Stimulated activated CD8-positive, alpha-beta memory T cell treated with anti-CD3 and anti-CD28 coated beads, Interleukin-2, amount 100 ng/mL, for 1 hour (primary cell): ENCODE results near the gene IL36RN.
"Not testable (repeated sequence)": the region's sequence is repeated elsewhere in the genome, so short reads cannot be mapped to it uniquely, and the experiment has no call there.

ENCODE experiments used
- DNase-seq, 2 donors: peaks; one replicate each; pipeline ENCODE4 v3.0.0-alpha.2; 2020; ENCODE audit warnings: low read depth in 2 of 2

Gene IL36RN

DNA sequence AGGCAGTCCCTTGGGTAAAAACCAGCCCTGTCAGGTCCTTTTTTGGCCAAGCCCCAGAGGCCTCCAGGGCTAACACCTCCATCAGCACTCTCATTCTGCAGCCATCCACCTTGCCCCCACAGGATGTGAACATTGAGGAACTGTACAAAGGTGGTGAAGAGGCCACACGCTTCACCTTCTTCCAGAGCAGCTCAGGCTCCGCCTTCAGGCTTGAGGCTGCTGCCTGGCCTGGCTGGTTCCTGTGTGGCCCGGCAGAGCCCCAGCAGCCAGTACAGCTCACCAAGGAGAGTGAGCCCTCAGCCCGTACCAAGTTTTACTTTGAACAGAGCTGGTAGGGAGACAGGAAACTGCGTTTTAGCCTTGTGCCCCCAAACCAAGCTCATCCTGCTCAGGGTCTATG lies 16.0 kb downstream of the IL36RN start:
- no peak for DNase-seq

DNA sequence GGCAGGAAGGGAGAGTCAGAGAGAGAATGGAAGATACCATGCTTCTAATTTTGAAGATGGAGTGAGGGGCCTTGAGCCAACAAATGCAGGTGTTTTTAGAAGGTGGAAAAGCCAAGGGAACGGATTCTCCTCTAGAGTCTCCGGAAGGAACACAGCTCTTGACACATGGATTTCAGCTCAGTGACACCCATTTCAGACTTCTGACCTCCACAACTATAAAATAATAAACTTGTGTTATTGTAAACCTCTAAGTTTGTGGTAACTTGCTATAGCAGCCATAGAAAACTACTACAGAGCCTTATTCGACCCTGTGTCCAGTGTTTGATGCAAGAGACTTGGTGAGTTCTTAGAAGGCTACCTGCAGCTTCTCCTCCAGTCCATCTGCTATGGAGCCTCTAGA lies 16.6 kb downstream of the IL36RN start:
- DNase-seq = no peak

DNA sequence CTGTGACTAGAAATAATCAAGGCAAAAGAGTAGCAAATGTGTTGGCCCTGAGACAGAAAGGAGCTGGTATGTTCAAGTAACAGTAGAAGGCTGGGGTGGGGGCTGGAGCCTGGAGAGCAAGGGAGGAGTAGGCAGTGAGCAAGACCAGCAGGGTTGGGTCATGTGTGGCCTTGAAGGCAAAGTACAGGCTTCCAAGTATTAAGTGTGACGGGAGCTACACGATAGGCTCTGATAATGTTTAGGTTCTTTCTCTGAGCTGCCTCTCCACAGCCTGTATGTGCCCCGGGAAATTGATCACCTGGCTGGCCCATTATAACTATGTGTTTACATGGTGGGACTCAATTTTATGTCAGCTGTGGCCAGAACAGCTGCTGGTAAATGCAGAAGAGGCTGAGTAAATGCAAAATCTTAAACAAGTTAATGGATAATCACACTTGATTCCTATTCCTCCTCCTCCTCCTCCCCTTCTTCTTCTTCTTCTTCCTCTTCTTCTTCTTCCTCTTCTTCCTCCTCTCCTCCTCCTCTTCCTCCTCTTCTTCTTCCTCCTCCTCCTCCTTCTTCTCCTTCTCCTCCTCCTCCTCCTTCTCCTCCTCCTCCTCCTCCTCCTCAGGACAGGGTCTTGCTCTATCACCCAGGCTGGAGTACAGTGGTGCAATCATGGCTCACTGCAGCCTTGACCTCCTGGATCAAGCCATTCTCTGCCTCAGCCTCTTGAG lies 18.1 kb downstream of the IL36RN start:
- DNase-seq = no peak

DNA sequence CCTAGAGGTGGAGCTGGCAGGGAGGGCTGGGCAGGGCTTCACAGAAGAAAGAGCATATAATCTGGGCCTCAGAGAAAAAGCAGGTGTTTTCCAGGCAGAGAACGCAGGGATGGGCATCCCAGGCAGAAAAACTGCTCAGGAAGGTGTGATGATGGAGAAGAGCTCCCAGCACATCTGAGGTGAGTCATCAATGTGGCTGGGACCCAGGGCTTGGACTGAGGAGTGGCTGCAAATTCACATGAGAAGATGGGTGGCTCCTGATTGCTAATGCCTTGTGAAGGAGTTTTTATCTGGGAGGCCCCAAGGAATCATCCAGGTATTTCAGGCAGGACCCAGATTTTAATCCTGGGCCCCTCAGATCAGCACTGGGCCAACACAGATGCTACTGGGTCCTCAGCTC lies 18.9 kb downstream of the IL36RN start:
- DNase-seq = no peak

DNA sequence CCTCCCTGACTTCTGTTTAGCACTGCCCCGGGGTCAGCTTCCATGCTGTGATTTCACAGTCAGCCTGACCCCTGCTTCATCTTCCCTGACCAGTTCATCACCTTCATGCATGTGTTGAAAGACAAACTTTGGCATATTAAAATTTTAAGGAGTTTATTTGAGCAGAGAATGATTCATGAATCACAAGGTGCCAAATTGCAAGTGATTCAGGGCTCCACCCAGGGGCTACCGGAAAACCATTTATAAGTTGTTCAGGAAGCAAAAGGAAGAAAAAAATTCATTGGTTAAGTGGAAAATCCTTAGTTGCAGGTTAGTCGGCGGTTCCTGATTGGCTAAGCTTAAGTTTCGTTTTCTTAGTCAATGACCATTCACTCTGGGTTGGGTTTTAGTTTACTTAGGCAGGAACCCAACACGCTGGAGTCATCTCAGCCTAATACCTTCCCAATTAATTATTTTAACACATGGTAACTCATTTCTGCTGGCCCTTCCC lies 19.4 kb downstream of the IL36RN start:
- DNase-seq = no peak

DNA sequence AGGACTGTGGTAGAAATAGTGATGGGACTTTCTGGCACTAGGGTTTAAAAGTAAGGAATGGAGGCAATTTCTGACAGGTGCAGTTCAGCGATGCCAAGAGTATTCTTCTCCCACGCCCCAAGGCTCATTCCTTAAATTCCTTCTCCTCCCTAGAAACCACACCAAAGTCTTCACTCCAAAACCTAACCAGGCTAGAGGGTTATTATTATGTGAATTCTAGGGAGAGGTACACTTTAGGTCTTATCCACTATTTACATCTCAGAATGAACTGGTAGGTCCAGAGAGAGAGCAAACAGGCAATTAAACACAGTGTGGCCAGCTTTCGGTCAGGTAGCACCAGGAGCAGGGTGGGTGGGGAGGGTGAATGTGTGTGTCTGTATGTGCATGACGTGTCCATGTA lies 20.1 kb downstream of the IL36RN start:
- no peak for DNase-seq

DNA sequence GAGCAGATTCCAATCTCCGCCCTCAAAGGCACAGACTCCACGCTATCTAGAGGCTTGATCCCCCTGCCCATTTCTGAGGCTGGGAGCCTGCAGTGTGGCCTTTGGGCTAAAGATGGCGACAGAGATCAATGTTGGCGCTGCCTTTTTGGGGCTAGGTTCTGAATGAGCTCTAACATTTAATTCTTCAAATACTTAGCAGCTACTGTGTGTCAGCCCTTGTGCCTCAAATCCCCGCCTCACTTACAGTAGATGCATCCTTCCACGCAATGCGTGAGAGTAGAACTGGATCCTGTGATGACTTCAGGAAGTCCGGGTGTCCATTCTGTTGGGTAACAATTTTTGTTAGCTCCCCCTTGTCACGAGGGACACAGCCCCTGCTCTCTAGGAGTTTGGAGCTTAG lies 21.1 kb downstream of the IL36RN start:
- DNase-seq = no peak

DNA sequence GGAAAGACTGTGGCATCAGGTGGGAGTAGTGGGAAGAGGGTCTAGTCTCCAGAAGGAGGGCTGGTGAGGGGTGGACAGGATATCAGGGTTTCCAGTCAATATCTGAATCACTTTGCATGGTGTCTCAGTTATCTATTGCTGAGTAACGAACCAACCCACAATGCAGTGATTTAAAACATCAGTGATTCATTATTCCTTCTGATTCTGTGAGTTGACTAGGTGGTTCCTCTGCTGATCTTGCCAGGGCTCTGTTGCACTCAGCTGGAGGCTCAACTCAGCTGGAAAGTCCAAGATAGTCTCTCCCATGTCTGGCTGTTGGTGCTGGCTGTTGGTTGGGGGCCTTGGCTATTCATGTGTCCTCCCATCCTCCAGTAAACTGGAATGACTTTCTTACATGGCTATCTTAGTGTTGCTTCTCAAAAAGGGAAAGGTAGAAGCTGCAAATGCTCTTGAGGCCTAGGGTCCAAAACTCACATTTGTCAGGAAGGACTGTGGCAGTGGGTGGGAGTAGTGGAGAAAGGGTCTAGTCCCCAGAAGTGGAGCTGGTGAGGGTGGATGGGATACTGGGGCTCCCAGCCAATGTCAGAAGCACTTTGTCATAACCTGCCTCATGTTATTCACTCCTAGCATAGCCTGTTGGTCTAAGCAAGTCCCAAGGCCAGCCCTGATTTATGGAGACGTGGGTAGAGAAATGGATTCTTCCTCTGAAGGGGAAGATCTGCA lies 22.7 kb downstream of the IL36RN start:
- DNase-seq = no peak

DNA sequence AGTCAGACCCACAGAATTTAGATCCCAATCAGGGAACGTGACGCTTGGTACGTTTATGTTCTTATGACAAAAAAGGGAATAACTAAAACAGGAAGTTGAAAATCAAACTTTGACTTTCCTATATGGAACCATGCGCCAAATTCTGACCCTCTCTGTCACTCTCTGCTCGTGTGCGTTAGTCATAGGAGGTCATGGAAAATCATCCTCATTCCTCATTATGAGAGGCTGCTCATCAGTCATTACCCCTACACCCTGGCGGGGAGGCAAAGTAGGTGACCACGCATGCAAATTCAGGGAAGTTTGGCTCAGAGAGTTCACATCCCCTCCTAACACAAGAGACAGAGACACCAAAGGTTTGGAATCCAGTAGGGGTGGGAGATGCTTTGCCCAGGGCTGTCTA lies 24.3 kb downstream of the IL36RN start:
- DNase-seq = no peak

DNA sequence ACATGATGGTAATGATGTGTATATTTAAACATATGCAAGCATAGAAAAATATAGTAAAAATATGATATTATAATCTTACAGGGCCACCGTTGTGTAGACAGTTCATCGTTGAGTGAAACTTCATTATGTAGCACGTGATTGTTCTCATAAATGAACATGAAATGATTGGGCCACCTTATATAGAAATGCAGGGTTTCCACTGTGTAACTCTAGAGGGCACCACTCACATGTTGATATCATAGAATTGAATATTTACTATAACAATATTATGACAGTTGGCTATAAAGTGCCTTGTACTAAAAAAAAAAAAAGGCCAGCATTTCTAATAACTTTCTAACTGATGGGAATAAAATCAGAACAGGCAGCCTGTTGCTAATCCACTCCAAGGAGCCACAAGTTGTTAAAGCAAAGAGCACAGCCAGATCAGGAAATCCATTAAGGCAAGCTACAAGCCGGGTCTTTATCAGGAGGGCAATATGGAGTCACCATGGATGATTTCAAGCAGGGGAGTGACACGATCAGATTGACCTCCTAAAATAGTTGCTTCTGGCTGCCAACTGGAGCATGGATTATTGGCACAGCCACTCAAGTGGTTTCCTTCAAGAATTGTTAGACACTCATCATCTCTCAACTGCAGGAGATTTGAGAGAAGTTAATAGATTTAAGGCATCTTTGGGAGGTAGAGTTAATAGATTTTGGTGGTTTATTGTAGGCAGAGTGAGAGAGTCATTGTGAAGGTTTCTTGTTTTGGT lies 25.4 kb downstream of the IL36RN start:
- no peak for DNase-seq

DNA sequence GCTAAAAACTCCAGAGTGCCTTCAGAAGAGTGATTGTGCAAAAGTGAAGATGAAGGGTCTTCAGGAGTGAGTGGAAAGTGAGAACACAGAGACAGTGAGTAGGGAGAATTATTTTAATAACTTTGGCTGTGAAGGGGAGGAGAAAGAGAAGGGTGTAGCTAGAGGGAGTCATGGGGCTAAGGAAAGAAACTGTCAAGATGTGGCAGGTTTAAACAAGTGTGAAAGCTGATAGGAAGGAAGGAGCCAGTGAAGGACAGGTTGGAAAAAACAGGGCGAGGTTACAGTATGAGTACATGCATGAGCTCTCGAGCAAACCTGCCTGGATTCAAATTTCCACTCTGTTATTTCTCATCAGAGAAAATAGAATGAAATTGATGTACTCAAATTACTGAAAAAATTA lies 26.5 kb downstream of the IL36RN start:
- DNase-seq = no peak

DNA sequence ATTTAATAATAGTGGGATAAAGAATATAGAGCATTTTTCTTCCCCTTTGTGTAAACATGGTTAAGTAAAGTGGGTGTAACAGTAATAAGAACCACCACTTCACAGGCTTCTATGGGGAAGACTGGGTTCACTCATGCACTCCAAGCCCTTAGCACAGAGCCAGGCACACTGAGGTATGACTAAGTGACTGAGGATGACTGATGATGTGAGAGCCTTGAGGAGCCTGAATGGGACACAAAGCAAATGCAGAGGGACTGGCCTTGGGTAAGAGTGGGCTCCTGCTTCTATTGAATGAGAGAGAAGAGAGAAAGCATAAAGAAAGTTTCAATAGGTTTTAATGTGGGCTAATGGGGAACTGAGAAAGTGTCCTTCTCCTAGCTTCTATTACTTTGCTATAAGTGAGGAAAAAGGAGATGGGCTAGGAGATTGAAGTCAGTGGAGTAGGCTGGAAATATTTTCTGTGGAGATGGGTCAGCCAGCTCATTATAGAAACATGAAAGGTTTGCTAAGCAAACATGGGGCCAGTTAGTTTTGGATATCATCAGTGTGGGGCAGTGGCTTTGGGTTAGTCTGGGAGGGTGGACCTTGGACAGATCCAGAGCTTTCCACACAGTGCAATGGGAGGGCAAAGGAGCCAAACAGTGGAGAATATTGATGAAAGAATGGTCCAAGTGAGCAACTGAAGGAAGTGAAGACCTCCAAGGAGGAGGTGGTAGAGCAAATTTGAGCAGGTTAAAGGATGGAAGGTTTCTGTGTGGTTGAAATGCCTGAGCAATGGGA lies 29.4 kb downstream of the IL36RN start:
- DNase-seq = no peak

DNA sequence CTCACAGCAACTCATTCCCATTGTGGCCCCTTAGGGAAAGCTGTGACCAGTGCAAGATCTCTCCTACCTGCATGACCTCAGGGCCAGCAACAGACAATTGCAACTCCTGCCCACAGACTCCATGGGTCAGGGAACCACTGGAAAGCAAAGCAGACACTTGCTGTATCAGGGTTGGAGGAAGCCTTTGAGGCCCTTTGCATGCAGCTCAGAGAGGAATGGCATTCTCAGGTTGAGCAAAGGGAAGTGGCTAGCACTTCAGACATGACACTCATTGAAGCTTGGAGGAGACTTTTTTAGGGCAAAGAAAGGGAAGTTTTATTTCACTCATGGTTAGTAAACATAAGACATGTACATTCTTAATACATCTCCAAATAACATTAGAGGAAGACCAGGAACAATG lies 30.9 kb downstream of the IL36RN start:
- no peak for DNase-seq

DNA sequence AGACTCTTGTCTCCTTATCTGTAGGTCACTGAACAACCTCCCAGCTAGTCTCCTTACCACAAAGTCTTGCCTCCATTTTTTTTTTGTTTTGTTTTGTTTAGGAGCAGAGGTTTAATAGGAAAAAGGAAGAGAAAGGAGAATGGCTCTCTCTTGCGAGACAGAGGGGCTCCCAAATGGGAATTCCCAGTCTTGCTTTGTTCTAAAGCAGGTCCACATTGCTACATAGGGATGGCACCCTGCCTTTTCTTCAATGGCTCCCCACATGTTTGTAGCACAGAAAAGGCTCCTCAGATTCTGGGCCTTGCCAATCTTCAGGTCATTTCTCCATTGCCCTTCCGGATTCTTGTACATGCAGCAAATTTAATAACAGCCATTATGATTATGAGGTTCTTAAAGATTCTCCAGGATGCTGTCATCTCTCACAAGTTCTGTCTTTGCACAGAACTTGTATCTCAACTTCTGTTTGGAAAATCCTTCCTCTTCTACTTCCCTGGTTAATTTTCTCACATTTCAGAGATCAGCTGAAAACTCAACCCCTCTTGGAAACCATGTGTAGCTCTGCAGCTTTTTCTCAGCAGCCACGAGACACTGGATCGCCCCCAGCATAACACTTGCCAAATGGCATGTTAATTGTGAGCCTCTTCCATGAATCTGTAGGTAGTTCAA lies 32.4 kb downstream of the IL36RN start:
- DNase-seq = no peak

DNA sequence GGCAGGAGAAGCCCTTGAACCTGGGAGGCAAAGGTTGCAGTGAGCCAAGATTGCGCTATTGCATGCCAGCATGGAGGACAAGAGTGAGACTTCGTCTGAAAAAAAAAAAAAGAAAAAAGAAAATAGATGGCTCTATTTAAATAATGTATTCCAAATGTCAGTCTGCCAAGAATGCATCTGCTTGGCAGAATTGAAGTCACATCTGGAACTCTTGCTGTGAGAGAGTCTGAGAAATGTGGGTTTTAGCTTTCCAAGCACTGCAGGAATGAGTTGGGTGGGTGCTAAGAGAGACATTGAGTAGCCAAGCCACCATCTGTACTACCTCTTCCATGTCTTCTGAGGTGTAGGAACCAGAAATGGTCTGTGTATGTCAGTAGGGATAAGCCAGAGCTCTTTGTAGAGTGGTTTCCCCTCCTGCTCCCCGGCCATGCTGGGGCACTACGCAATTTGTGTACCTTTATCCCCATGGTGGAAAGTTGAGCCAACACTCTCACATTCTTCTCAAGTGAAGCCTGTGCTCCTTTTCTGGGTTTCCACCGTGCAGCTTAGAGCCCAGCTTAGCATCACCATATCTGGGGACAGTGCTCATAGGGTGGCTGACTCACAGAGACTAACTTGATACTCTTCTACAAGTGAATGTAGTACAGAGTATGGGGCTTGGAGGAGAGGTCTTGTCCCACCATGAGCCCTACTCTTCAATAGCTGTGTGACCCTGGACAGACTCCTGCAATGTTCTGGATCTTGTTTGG lies 34.0 kb downstream of the IL36RN start:
- DNase-seq = no peak

DNA sequence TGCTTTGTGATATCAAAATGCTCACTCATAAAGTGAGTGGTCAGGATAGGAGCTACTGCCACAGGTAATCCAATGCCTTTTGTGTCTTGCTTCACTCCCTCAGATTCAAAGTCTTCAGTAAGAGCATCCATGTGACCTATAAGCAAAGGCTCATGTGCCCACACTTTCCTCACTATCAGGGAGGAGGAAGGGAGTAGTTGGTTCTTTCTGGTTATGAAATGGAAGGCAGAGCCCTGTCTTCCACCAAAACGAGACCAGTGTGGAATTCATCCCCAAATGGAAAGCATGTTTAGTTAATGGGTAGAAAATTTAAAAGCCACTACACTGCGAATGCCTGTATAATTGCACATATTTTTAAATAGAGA lies 34.6 kb downstream of the IL36RN start:
- no peak for DNase-seq

DNA sequence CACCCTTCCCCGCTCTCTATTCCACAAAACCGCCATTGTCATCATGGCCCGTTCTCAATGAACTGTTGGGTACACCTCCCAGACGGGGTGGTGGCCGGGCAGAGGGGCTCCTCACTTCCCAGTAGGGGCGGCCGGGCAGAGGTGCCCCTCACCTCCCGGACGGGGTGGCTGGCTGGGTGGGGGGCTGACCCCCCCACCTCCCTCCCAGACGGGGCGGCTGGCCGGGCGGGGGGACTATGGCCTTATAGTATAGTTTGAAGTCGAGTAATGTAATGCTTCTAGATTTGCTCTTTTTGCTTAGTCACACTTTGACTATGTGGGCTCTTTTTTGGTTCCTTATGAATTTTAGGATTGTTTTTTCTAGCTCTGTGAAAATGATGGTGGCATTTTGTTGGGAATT lies 37.3 kb downstream of the IL36RN start:
- not testable (repeated sequence) for DNase-seq

DNA sequence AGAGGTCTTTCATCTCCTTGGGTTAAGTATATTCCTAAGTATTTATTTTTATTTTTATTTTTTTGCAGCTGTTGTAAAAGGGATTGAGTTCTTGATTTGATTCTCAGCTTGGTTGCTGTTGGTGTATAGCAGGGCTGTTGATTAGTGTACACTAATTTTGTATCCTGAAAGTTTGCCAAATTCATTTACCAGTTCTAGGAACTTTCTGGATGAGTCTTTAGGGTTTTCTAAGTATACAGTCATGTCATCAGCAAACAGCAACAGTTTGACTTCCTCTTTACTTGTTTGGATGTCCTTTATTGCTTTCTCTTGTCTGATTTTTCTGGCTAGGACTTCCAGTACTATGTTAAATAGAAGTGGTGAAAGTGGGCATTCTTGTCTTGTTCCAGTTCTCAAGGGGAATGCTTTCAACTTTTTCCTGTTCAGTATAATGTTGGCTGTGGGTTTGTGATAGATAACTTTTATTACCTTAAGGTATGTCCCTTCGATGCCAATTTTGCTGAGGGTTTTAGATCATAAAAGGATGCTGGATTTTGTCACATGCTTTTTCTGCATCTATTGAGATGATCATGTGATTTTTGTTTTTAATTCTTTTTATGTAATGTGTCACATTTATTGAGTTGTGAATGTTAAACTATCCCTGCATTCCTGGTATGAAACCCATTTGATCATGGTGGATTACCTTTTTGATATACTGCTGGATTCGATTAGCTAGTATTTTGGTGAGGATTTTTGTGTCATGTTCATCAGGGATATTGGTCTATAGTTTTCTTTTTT lies 38.0 kb downstream of the IL36RN start:
- DNase-seq = not testable (repeated sequence)

DNA sequence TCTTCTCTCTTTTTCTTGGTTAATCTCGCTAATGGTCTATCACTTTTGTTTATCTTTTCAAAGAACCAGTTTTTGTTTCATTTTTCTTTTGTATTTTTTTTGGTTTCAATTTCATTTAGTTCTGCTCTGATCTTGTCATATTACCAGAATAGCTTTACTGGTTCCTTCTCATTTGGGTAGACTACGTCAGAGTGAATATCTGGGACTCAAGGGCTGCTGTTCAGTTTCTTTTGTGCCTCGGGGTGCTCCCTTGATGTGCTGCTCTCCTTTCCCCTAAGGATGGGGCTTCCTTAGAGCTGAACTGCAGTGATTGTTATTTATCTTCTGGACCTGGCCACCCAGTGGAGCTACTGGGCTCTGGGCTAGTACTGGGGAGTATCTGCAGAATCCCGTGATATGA lies 39.0 kb downstream of the IL36RN start:
- DNase-seq = no peak

DNA sequence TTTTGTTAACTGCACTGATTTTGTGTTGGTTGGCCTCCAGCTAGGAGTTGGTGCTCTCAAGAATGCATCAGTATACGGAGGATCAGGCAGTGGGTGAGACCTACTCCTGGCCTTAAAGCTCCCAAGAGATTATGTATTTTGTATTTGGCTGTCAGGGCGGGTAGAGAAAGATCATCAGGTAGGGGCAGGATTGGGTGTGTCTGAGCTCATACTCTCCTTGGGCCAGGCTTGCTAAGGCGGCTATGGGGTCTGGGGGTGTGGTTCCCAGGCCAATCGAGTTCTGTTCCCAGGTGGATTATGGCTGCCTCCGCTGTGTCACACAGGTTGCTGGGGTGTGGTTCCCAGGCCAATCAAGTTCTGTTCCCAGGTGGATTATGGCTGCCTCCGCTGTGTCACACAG lies 39.5 kb downstream of the IL36RN start:
- DNase-seq = no peak
